Tibial nerve (tissue), 4 donors: ENCODE measurements around the gene MAGI1.

ENCODE experiments used
- CTCF ChIP-seq, 5 experiments: fragments of 200-600 bp in 3 of 5; fragments of 450-650 bp in 2 of 5; sonication (generic) in 3 of 5; IDR thresholded peaks; one replicate each; pipeline ENCODE4 v1.5.1; 2016 to 2019; ENCODE audit warnings: antibody characterized with exemption in 5 of 5, mild to moderate bottlenecking in 3 of 5, moderate library complexity in 2 of 5
- EP300 ChIP-seq, 2 donors: sonication (generic); formaldehyde crosslinking; IDR thresholded peaks; one replicate each; pipeline ENCODE4 v1.6.1; 2017; ENCODE audit warnings: antibody characterized with exemption in 2 of 2, mild to moderate bottlenecking in 1 of 2

DNA sequence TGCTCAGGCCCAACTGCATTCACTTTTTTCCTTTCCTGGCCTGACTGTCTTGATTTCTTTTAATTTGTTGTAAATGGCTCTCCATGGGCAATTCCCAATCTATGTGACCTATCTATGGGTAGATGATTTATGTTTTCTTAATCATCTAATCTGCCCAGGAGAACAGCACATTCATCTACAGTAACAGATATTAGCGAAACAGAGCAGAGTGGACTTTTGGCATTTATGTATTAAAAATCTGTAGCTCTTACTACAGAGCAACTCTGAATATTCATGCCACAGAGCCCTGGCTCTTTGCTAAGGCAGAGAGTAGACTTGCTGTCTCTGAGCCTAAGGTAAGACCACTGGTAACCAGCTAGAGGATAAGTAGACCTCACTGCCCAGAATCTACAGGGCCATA is 676.0 kb downstream of the MAGI1 start:
- no peak for TF ChIP-seq CTCF (IDR thresholded peaks at IDR 0.05)
- TF ChIP-seq EP300 (IDR thresholded peaks at IDR 0.05) = no peak
